Stimulated activated CD8-positive, alpha-beta memory T cell treated with anti-CD3 and anti-CD28 coated beads, Interleukin-4, amount 100 ng/mL, for 24 hours (primary cell): ENCODE measurements around the gene EVA1C.
"Not testable (repeated sequence)": the region's sequence is repeated elsewhere in the genome, so short reads cannot be mapped to it uniquely, and the experiment has no call there.

Source experiments
- DNase-seq: peaks from one replicate; pipeline ENCODE4 v3.0.0-alpha.2; 2020; ENCODE audit warnings: low read depth

Gene EVA1C

GRCh38 chr21:32424674-32425073 lies 12.2 kb downstream of the EVA1C start:
- DNase-seq, result no peak

GRCh38 chr21:32425628-32426027 lies 13.1 kb downstream of the EVA1C start:
- DNase-seq, result no peak

GRCh38 chr21:32426066-32426465 lies 13.6 kb downstream of the EVA1C start:
- no peak for DNase-seq

GRCh38 chr21:32426592-32427051 lies 14.1 kb downstream of the EVA1C start:
- no peak for DNase-seq

GRCh38 chr21:32427958-32428623 lies 15.6 kb downstream of the EVA1C start:
- no peak for DNase-seq

GRCh38 chr21:32432982-32433660 lies 20.6 kb downstream of the EVA1C start:
- DNase-seq, result not testable (repeated sequence)

- DNase-seq, result no peak
Measured at GRCh38 chr21:32437729-32438128, 25.2 kb downstream of the EVA1C start.

- DNase-seq, result no peak
Measured at GRCh38 chr21:32442566-32443318, 30.2 kb downstream of the EVA1C start.

- no peak for DNase-seq
Measured at GRCh38 chr21:32445101-32445500, 32.6 kb downstream of the EVA1C start.

GRCh38 chr21:32446440-32446839 lies 33.9 kb downstream of the EVA1C start:
- DNase-seq, result not testable (repeated sequence)

GRCh38 chr21:32447224-32447623 lies 34.7 kb downstream of the EVA1C start:
- DNase-seq, result no peak

- no peak for DNase-seq
Measured at GRCh38 chr21:32448803-32449594, 36.5 kb downstream of the EVA1C start.

GRCh38 chr21:32450881-32451701 lies 38.6 kb downstream of the EVA1C start:
- not testable (repeated sequence) for DNase-seq

GRCh38 chr21:32452191-32452590 lies 39.7 kb downstream of the EVA1C start:
- DNase-seq, result not testable (repeated sequence)

- no peak for DNase-seq
Measured at GRCh38 chr21:32452641-32453040, 40.1 kb downstream of the EVA1C start.

GRCh38 chr21:32455548-32455947 lies 43.0 kb downstream of the EVA1C start:
- DNase-seq, result no peak

GRCh38 chr21:32456497-32456918 lies 44.0 kb downstream of the EVA1C start:
- DNase-seq, result no peak

- DNase-seq, result no peak
Measured at GRCh38 chr21:32457360-32457840, 44.9 kb downstream of the EVA1C start.

GRCh38 chr21:32457962-32458361 lies 45.5 kb downstream of the EVA1C start:
- no peak for DNase-seq

GRCh38 chr21:32459972-32460371 lies 47.5 kb downstream of the EVA1C start:
- no peak for DNase-seq

GRCh38 chr21:32461503-32461902 lies 49.0 kb downstream of the EVA1C start:
- no peak for DNase-seq
